HUES64 (cell line): ENCODE measurements around the gene PRKCQ.

ENCODE experiments used
- H3K27ac ChIP-seq: 2 replicates; pipeline ENCODE4 v1.7.0; 2013; ENCODE audit warnings: low read depth, low read length, inconsistent platforms
- H3K27me3 ChIP-seq: 2 replicates; pipeline ENCODE4 v1.6.1; 2013; ENCODE audit warnings: mild to moderate bottlenecking, low read length; ENCODE audit not compliant: insufficient read depth
- H3K36me3 ChIP-seq: 2 replicates; pipeline ENCODE4 v1.6.1; 2013; ENCODE audit warnings: mild to moderate bottlenecking, low read length; ENCODE audit not compliant: insufficient read depth
- H3K4me1 ChIP-seq: 2 replicates; pipeline ENCODE4 v1.6.1; 2013; ENCODE audit warnings: mild to moderate bottlenecking, low read length, moderate library complexity; ENCODE audit not compliant: insufficient read depth
- H3K4me3 ChIP-seq: 2 replicates; pipeline ENCODE4 v1.5.1; 2013; ENCODE audit warnings: mild to moderate bottlenecking, low read length, moderate library complexity
- H3K9ac ChIP-seq: 2 replicates; pipeline ENCODE4 v1.6.1; 2013; ENCODE audit warnings: mild to moderate bottlenecking, low read depth, low read length
- H3K9me3 ChIP-seq: 2 replicates; pipeline ENCODE4 v1.6.1; 2013; ENCODE audit warnings: low read depth, low read length; ENCODE audit not compliant: insufficient read depth
- WGBS: fragments of 150-250, 120-280 bp; methylation state at CpG from one replicate; pipeline ENCODE4 v1.1.7; 2013; ENCODE audit warnings: missing lambda C conversion rate; 5-methylcytosine and 5-hydroxymethylcytosine counted together

PRKCQ gene

GRCh38 chr10:6567203-6567703, 12.8 kb downstream of the PRKCQ start:
- no peaks in the 10 kb centered on the region for H3K27me3 ChIP-seq
- H3K4me3 ChIP-seq = no peak overlapping the region
- no peak overlapping the region for H3K27ac ChIP-seq
- H3K36me3 ChIP-seq = no peaks in the 10 kb centered on the region
- WGBS = 94% methylated on average over 5 of the region's 5 CpGs
- H3K9ac ChIP-seq = no peak overlapping the region
- peaks cover 14% of the 10 kb centered on the region for H3K4me1 ChIP-seq
- H3K9me3 ChIP-seq = no peaks in the 10 kb centered on the region

GRCh38 chr10:6565588-6565987, 14.5 kb downstream of the PRKCQ start:
- Histone ChIP-seq H3K9ac (no peak overlapping the region), H3K4me3 (no peak overlapping the region), H3K9me3 (no peaks in the 10 kb centered on the region), H3K36me3 (no peaks in the 10 kb centered on the region), H3K27ac (no peak overlapping the region), H3K27me3 (no peaks in the 10 kb centered on the region), H3K4me1 (peaks cover 14% of the 10 kb centered on the region)
- WGBS = 89% methylated on average over 4 of the region's 4 CpGs

- Histone ChIP-seq H3K4me1 (peaks cover 24% of the 10 kb centered on the region), H3K27ac (no peak overlapping the region), H3K4me3 (no peak overlapping the region), H3K9ac (no peak overlapping the region), H3K36me3 (no peaks in the 10 kb centered on the region), H3K9me3 (no peaks in the 10 kb centered on the region), H3K27me3 (no peaks in the 10 kb centered on the region)
- 83% methylated on average over 5 of the region's 5 CpGs for WGBS
Measured at GRCh38 chr10:6564367-6564766, 15.7 kb downstream of the PRKCQ start.

GRCh38 chr10:6563731-6564130, 16.3 kb downstream of the PRKCQ start:
- no peaks in the 10 kb centered on the region for H3K9me3 ChIP-seq
- WGBS = 90% methylated on average over 6 of the region's 6 CpGs
- no peak overlapping the region for H3K9ac ChIP-seq
- no peaks in the 10 kb centered on the region for H3K27me3 ChIP-seq
- H3K36me3 ChIP-seq = no peaks in the 10 kb centered on the region
- no peak overlapping the region for H3K27ac ChIP-seq
- peaks cover 24% of the 10 kb centered on the region for H3K4me1 ChIP-seq
- H3K4me3 ChIP-seq = no peak overlapping the region

GRCh38 chr10:6563075-6563474, 17.0 kb downstream of the PRKCQ start:
- Histone ChIP-seq H3K4me3 (no peak overlapping the region), H3K36me3 (no peaks in the 10 kb centered on the region), H3K27ac (no peak overlapping the region), H3K9ac (no peak overlapping the region), H3K9me3 (no peaks in the 10 kb centered on the region), H3K4me1 (peaks cover 24% of the 10 kb centered on the region), H3K27me3 (no peaks in the 10 kb centered on the region)
- 84% methylated on average over 7 of the region's 7 CpGs for WGBS

GRCh38 chr10:6562221-6562620, 17.9 kb downstream of the PRKCQ start:
- Histone ChIP-seq H3K9me3 (no peaks in the 10 kb centered on the region), H3K4me3 (no peak overlapping the region), H3K4me1 (peaks cover 24% of the 10 kb centered on the region), H3K9ac (no peak overlapping the region), H3K27me3 (no peaks in the 10 kb centered on the region), H3K27ac (no peak overlapping the region), H3K36me3 (no peaks in the 10 kb centered on the region)
- WGBS = 91% methylated on average over 7 of the region's 7 CpGs

- no peaks in the 10 kb centered on the region for H3K9me3 ChIP-seq
- no peak overlapping the region for H3K9ac ChIP-seq
- no peak overlapping the region for H3K4me3 ChIP-seq
- no peaks in the 10 kb centered on the region for H3K36me3 ChIP-seq
- no peak overlapping the region for H3K27ac ChIP-seq
- 94% methylated on average over 4 of the region's 4 CpGs for WGBS
- H3K27me3 ChIP-seq = no peaks in the 10 kb centered on the region
- H3K4me1 ChIP-seq = peaks cover 24% of the 10 kb centered on the region
Measured at GRCh38 chr10:6561552-6561951, 18.5 kb downstream of the PRKCQ start.

- Histone ChIP-seq H3K4me3 (no peak overlapping the region), H3K36me3 (no peaks in the 10 kb centered on the region), H3K9me3 (no peaks in the 10 kb centered on the region), H3K27me3 (no peaks in the 10 kb centered on the region), H3K9ac (no peak overlapping the region), H3K27ac (no peak overlapping the region), H3K4me1 (peaks cover 22% of the 10 kb centered on the region)
- 92% methylated on average over 12 of the region's 12 CpGs for WGBS
Measured at GRCh38 chr10:6558759-6559461, 21.2 kb downstream of the PRKCQ start.

- H3K4me3 ChIP-seq = no peak overlapping the region
- no peaks in the 10 kb centered on the region for H3K27me3 ChIP-seq
- no peak overlapping the region for H3K9ac ChIP-seq
- H3K4me1 ChIP-seq = peaks cover 20% of the 10 kb centered on the region
- no peak overlapping the region for H3K27ac ChIP-seq
- 89% methylated on average over 2 of the region's 2 CpGs for WGBS
- H3K36me3 ChIP-seq = no peaks in the 10 kb centered on the region
- no peaks in the 10 kb centered on the region for H3K9me3 ChIP-seq
Measured at GRCh38 chr10:6558272-6558671, 21.8 kb downstream of the PRKCQ start.

- Histone ChIP-seq H3K4me3 (no peak overlapping the region), H3K36me3 (no peaks in the 10 kb centered on the region), H3K27me3 (no peaks in the 10 kb centered on the region), H3K9me3 (no peaks in the 10 kb centered on the region), H3K27ac (no peak overlapping the region), H3K4me1 (no peaks in the 10 kb centered on the region), H3K9ac (no peak overlapping the region)
- WGBS = 89% methylated on average over 7 of the region's 7 CpGs
Measured at GRCh38 chr10:6553937-6554336, 26.1 kb downstream of the PRKCQ start.

- Histone ChIP-seq H3K36me3 (no peaks in the 10 kb centered on the region), H3K4me1 (peaks cover 13% of the 10 kb centered on the region), H3K9me3 (no peaks in the 10 kb centered on the region), H3K27ac (no peak overlapping the region), H3K4me3 (no peak overlapping the region), H3K27me3 (no peaks in the 10 kb centered on the region; the same call in 1 of the 2 replicates), H3K9ac (no peak overlapping the region)
- 64% methylated on average over 9 of the region's 9 CpGs for WGBS
Measured at GRCh38 chr10:6543431-6544005, 36.6 kb downstream of the PRKCQ start.
